H1 (cell line): Measurements from ENCODE around the gene LRCH1. TPM values are rescaled to one million over a fixed set of nuclear protein-coding genes. Genes with fewer than 3 reads are reported as not detected.

ENCODE experiments used
- ATF2 ChIP-seq: IDR thresholded peaks from 2 replicates; pipeline ENCODE4 v1.6.1; 2012; ENCODE audit warnings: low read length, inconsistent platforms
- HDAC2 ChIP-seq, 2 experiments: fragments of 300-600 bp in 1 of 2; sonication (generic) in 1 of 2; IDR thresholded peaks; 2 replicates each; pipeline ENCODE4 v1.6.1; 2011 to 2012; ENCODE audit warnings: low read depth in 2 of 2, low read length in 2 of 2, mild to moderate bottlenecking in 2 of 2, moderate library complexity in 2 of 2, borderline replicate concordance in 1 of 2, inconsistent platforms in 1 of 2
- SIN3A ChIP-seq, 2 experiments: IDR thresholded peaks in 1 of 2; conservative IDR thresholded peaks in 1 of 2; 2 replicates each; pipeline ENCODE4 v1.6.1; 2011 to 2012; ENCODE audit warnings: low read length in 2 of 2, improper control_type of control experiment in 1 of 2, low read depth in 1 of 2, mild to moderate bottlenecking in 1 of 2
- TAF7 ChIP-seq: optimal IDR thresholded peaks from 2 replicates; pipeline ENCODE3; 2011; ENCODE audit warnings: low read depth, mild to moderate bottlenecking, inconsistent platforms, low read length, moderate library complexity, borderline replicate concordance
- polyA plus RNA-seq, 7 experiments: library from polyadenylated mRNA; depleted of rRNA in 3 of 7; stranded (reverse) in 5 of 7; unstranded in 2 of 7; fragments of >200 nt in 5 of 7; fragments of 200-250 nt in 2 of 7; gene quantifications; 1 replicate in 5 of 7; 2 replicates in 1 of 7; 4 replicates in 1 of 7; pipeline versions ENCODE4 v1.2.1 to v1.2.3, GENCODE V29; 2011 to 2013; ENCODE audit warnings: missing spikeins in 2 of 7, mixed read lengths in 2 of 7
- total RNA-seq: library from RNA; stranded (reverse); fragmentation: NEBNext Ultra II Directional; extraction: Animal tissue kit (Norgen Biotek cat#: 25700); gene quantifications from 2 replicates; pipeline ENCODE4 v1.2.1, GENCODE V29; 2021

The LRCH1 gene
- total and polyA plus RNA-seq, 2 of the 8 experiments (the other 6 are each of a cell fraction or from before 2014, with no cell fraction given): 3.0 to 10.1 TPM

DNA sequence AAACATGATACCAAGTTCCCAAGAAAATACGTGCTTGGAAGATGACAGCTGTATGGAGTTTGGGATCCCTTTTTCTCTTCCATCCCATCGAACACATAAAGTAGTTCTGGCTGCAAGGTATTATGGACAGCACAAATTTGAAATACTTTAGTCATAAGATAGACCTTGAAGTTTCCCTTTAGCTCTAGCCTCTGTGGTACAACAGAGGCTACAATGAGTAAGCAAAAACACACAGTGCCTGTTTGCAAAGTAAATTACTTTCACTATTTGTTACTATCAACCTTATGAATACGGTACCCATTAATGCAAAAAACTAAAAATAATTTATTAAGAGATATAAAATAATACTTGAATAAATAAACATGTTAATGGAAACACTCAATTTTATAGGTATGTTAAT is 21.0 kb upstream of the LRCH1 start (continued):
- TF ChIP-seq ATF2 (no peak), HDAC2 (IDR thresholded peaks at IDR 0.05; ENCODE audit: borderline replicate concordance in 1 of 2, low read depth in 2 of 2, low read length in 2 of 2) (no peak), SIN3A (conservative IDR thresholded peaks at IDR 0.05 in 1 of 2, IDR thresholded peaks at IDR 0.05 in 1 of 2; ENCODE audit: low read depth in 1 of 2, low read length in 2 of 2) (no peak), TAF7 (no peak)
